Stimulated activated naive CD8-positive, alpha-beta T cell treated with anti-CD3 and anti-CD28 coated beads, Interleukin-15, Interleukin-2, amounts not matched to agents 100 U/mL and 50 U/mL, for 24 hours (primary cell): ENCODE measurements around the gene ANKFY1.
A peak's percentile ranks its signal among the peaks of the same experiment; 100 is the strongest.

Experiments
- ATAC-seq: fragments of 150-1000 bp; cut with Tn5 transposase; one replicate; pipeline ENCODE4 v1.10.0; 2021
- DNase-seq: peaks from one replicate; pipeline ENCODE4 v3.0.0; 2021

ANKFY1 gene, protein sequence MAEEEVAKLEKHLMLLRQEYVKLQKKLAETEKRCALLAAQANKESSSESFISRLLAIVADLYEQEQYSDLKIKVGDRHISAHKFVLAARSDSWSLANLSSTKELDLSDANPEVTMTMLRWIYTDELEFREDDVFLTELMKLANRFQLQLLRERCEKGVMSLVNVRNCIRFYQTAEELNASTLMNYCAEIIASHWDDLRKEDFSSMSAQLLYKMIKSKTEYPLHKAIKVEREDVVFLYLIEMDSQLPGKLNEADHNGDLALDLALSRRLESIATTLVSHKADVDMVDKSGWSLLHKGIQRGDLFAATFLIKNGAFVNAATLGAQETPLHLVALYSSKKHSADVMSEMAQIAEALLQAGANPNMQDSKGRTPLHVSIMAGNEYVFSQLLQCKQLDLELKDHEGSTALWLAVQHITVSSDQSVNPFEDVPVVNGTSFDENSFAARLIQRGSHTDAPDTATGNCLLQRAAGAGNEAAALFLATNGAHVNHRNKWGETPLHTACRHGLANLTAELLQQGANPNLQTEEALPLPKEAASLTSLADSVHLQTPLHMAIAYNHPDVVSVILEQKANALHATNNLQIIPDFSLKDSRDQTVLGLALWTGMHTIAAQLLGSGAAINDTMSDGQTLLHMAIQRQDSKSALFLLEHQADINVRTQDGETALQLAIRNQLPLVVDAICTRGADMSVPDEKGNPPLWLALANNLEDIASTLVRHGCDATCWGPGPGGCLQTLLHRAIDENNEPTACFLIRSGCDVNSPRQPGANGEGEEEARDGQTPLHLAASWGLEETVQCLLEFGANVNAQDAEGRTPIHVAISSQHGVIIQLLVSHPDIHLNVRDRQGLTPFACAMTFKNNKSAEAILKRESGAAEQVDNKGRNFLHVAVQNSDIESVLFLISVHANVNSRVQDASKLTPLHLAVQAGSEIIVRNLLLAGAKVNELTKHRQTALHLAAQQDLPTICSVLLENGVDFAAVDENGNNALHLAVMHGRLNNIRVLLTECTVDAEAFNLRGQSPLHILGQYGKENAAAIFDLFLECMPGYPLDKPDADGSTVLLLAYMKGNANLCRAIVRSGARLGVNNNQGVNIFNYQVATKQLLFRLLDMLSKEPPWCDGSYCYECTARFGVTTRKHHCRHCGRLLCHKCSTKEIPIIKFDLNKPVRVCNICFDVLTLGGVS

DNA sequence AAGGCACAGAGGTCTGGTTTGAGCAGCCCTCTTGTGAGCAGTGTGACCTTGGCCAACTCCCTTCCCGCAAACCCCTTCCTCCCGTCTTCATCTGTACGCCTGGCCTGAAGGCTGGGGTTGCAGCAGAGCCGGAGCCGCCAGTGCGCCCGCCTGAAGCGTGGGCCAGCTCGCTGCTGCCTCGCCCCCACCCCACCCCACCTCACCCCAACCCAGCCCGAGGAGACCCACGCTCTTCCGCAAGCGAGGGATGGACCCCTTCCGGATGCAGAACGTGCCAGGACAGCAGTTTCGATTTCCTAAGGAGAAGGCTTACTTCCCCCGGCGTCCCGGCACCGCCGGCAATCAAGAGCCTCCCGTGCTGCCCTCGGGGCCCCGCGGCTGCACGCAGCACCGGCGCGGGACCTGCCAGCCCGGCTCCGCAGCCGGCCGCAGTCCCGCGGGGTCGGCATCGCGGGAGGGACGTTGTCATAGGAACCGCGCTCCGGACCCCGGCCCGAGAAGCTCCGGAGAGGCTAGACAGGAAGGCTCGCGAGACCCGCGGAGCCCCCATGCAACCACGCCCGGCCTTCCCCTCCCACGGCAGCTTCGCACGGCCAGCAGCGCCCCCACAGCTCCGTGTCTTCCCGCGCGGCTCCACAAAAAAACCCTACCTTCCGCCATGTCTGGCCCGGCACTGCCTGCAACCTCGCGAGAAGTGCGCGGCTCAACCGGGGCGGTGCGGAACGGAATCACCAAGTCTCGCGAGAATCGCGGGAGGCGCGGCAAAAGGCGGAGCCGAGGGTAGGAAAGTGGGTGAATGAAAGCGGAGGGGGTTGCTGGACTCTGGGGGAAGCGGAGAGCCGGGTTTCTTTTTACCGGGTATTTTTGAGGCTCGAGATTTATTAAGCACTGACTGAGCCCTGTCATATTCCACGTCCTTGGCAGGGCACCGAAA, at the start of gene ANKFY1:
ANKFY1 (minus strand) TSS at position 698 of the 934 bp plus-strand sequence; CDS start at position 660, 38 bp downstream.
- ATAC-seq = peak; percentile 99
- peak; percentile 98 for DNase-seq

DNA sequence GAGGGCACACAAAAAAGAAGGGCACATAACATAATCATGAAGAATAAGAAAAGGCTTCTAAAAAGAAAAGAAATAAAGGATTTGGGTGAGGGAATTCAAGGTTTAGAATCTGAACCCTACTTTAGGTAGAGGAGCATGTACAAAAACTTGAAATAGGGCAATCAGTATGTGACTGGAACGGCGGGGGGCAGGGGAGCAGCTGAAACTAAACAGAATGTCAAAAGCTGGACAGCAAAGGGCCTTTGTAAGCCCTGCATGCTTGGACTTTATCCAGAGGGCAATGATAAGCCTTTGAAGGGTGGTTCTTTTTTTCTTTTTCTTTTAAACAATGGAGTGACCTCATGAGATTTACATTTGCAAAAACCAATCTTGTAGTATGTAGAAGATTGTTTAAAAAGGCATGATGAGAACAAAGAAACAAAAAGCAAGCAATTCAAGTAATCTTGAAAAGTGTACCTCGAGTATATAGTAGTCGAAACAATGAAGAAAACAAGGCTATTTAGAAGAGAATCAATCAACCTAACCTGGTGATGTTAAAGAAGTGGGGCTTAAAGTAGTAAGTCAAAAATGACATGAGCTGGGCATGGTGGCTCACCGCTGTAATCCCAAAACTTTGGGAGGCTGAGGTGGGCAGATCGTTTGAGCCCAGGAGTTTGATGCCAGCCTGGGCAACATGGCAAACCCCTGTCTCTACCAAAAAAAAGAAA, 46.7 kb upstream of the ANKFY1 start:
- no peak for DNase-seq
- ATAC-seq = no peak

DNA sequence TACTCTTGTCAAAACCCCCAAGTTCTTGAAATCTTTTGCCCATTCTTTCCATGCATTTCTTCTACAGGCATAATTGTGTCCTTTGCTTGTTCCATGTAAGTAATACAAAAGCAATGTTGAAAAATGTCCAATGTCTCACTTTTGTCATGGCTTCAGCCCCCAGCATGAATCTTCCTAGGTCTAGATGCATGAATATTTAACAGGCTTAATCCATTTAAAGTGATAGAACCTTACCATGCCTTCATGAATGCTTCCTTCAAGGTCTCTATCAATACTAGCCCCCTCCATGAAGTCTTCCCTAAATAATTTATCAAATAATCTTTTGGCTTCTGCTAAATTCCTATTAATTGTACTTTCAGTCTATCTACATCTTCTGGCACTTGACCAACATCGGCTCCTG, 46.1 kb upstream of the ANKFY1 start:
- DNase-seq (no peak), ATAC-seq (no peak)

DNA sequence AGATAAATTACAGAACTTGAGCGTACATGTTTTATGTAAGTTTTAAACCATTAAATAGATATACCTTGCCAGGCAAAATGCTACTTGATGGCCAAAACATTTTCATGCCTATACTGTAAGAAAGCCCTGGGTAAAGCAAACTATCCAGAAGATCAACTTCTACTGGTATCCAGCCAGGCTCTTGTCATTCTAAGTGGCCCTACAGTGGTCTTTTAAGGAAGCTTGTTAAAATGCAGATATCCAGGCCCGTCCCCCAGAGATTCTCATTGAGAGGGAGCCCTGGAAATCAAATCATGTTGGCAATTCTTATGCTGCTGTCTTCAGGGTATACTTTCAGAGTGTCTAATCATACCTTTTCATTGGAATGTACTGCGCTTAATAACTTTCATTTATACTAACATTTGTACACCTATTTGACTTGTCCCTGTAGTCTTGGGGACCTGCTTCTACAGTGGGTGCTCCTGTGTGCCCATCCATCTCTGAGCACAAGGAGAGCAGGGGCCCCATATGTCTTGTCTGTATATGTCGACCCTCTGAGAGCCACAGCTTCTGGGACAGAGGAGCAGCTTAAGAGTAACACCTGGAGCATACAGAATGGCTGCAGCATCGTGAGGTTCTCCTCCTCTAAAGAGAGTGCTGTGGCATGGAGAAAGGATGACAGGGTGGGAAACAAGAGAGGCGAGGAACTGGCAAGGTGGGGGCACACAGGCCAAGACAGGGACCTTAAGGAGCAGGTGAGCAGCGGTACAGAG, 43.6 kb upstream of the ANKFY1 start:
- DNase-seq (no peak), ATAC-seq (no peak)

DNA sequence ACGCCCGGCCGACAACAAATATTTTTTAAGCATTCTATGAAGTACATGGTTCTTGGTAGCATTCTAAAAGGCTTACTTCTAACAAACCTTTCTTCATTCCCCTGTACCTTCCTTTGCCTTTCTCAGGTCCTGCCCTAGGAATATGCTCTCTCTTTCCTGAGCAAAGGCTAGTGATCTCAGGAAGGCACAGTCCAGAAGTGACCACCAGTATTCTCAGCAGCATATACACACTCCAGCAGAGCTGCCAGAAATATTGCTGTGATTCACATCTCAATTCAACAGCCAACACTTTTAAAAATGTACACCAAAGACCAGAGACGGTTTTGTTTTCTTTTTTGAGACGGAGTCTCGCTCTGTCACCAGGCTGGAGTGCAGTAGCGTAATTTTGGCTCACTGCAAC, 41.4 kb upstream of the ANKFY1 start:
- DNase-seq (no peak), ATAC-seq (no peak)

DNA sequence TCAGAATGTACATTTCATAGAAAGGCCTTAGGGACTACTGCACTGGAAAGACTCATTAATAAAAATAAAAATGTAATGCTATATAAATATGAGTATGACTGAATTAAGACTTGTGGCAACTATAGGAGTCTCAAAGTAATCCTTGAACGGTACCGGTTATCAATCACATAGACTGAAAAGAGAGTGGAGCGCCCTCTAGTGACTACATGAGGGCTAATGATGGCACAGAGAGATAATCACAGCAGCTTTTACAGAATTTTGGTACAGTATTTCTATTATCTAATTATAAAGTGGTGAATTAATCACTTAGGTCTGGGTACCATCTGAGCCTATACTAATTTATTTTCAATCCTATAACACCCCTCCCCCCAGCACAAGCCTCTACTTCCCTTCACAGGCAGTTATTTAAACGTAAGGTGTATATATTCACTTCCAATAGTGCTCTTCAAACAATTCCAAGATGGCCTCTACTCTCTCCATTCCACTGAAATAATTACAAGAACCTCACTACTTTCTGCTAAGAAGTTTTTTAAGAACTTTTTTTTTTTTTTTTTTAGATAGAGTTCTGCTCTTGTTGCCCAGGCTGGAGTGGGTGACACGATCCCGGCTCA, 40.7 kb upstream of the ANKFY1 start:
- ATAC-seq = peak; percentile 72

DNA sequence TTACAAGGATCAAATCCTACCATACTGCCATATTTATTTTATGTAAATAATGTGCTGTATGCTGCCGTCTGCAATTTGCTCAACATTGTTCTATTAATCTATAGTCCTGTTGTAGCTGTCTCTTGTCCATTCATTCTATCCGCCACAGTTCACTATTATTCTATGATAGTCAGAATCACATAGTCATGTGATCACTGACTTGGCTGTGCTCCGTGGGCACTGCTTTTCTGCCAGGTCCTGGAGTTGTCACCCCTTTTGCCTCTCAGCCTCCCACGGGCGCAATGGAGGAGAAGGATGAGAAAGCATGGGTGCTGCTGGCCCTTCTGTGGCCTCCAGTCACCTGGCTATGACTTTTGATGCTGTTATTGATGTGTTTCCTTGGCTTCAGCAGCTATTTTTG, 37.3 kb upstream of the ANKFY1 start:
- ATAC-seq = no peak
- no peak for DNase-seq

More for the DNA sequence above, 40.7 kb upstream of the ANKFY1 start:
- peak; percentile 64 for DNase-seq

DNA sequence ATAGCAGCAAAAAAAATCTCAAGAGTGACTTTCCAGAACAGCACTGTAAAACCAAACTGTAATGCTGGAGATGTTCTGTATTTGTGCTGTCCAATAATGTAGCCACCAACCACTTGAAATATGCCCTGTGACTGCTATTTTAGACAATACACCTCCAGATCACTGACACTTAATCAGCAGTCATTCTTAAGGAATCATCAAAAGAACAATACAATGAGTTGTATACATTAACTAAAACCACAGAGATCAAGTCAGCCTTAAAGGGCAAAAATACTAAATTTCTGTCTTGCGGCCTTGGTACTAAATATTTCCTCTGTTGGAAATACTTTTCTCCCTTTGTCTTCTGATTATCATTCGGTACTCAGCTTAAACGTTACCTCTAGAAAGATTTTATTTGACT, 33.6 kb upstream of the ANKFY1 start:
- ATAC-seq (no peak), DNase-seq (no peak)

DNA sequence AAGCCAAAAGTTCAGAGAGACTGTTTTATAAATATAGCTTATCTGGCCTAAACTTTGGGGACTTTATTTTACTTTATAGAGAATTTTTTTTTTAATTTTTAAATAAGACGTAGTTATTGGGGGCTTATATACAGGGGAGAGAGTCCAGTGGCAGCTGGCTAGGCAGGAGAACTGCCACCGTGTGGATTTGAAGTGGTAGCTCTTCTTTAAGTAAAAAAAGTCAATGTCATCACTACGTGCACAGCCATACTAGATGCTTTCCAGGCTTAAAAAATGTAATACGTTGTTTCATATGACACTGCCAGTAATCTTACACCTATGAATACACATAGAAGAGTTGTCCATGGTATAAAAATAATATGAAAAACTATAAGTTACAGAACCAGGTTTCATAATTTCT, 31.9 kb upstream of the ANKFY1 start:
- DNase-seq = no peak

DNA sequence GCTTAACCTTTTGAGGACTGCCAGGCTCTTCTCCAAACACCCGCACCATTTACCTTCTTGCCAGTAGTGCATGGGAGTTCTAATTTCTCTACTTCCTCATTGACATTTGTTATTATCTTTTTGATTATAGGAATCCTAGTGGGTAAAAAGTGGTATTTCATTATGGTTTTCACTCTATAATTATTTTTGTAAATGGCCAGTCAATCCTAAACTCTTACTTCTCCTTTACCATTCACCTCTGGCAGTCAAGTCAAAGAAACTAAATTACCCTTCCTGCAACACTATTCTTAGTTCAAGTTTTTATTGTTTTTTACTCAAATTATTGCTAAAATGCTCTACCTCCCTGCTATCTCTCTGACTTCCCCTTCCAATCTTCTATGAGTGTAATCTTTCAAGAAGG, 29.8 kb upstream of the ANKFY1 start:
- no peak for DNase-seq
- no peak for ATAC-seq

More for the DNA sequence above, 31.9 kb upstream of the ANKFY1 start:
- ATAC-seq = no peak

DNA sequence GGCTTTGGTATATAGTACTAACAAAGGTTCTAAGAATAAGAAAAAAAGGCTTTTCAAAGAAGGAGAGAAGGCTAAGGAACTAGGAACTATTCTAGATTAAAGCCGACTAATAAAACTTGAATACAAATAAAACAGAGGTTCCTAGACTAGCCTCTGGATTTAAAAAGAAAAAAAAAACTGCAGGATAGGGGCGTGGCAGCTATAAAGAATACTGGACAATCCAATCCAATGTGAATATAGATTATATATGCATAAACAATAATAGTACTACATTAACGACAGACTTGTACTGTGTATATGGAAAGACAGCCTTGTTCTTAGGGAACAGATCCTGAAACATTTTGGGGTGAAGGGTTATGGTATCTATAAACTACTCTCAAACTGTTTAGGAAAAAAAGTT, 23.9 kb upstream of the ANKFY1 start:
- DNase-seq (no peak), ATAC-seq (no peak)

DNA sequence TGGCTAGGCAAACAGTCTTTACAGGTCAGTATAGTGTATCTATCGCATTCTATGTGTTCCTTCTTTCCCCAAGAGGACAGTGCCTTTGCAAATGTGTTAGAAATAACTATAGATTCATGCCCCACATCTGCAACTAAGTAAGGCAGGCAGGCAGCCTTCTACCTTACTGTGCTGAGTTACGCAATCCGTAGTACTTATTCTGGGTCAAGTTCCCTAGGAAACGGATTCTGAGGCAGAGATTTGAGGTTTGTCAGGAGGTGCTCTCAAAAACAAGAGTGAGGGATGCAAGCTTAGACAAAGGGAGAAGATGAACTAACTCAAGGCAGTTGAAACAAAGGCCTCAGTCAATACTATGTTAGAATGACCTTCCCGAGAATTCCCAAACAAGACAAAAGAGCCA, 12.7 kb upstream of the ANKFY1 start:
- DNase-seq (no peak), ATAC-seq (no peak)

DNA sequence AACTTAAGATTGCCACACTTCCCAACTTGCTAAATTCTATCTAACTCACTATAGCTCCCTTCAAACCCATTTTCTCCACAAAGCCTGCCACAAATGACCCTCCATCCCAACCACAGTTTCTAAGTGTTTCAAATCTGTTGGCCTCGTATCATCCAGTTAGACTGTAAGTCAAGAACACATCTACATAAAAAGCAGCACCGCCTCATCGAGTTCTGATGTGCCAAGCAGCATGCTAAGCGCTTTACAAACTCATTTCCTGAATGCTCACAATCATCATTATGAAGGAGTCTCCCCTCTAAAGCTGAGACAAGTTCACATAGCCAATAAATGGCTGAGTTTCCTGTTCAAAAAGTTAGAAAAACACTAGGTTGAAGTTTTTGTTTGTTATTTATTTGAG, 9.2 kb upstream of the ANKFY1 start:
- DNase-seq (no peak), ATAC-seq (no peak)

DNA sequence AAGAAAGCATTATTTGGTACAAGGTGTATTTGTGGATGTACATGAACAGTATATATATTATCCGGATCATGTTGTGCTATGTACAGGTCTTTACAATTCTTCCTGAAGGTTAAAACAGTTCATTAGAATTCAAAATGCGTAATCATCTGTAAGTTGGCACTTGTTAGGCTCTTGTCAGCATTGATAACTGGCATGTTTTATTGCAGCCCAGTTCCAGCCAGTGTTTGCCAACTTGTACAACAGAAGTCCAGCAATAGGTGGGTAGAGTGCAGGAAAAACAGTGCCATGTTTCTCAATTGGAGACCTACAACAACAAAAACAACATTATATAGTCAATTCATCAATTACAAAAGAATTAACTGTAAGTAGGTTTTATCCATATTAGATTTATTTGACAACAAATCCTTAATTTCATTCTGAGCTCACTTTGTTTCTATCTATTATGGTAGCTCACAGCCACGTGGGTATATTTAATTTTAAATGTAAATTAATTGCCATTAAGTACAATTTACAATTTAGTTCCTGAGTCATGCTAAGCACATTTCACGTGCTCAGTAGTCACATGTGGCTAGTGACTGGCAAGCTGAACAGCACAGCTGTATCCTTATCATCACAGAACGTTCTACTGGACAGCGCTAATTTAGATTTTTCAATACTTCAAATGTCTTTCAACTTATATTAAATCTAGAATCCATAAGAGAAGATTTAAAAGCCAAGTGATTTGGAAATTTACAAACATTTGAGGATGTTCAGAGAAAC, 8.6 kb upstream of the ANKFY1 start:
- DNase-seq = no peak
- ATAC-seq = no peak

DNA sequence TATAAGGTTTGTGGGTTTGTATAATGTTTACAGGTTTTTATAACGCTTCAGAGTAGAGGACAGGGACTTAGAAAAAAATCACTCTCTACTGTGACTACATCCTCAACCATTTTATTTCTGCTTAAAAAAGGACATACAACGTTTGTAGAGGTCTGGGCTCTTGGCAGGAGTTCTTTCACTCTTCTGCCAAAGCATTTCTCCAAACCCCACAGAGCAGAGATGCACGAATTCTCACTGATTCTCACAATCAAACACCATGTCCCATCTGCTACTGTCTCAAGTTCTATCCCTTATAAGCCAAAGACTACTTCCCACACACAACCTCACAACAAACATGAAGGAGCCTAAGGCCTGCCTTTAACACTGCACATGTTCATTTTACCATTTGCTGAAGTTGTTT, 7.0 kb upstream of the ANKFY1 start:
- DNase-seq = no peak
- no peak for ATAC-seq

DNA sequence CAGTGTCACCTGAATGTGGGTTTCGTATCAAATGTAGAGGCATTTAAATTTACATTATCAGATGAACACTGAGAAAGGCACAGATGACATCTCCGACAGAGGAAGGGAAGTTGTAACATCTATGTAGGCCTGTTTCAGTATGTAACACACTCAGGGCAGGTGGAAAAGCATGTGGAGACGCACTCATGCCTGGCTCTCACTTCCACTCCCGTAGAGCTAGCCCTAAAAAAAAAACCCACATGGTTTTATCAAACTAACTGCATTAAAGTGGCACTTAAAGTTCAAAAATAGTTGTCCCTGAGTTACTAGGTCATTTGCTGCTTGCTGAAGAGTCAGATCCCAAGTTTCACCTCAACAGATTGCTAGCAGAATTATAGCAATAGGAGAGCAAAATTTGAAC, 6.1 kb upstream of the ANKFY1 start:
- no peak for DNase-seq
- ATAC-seq = no peak

DNA sequence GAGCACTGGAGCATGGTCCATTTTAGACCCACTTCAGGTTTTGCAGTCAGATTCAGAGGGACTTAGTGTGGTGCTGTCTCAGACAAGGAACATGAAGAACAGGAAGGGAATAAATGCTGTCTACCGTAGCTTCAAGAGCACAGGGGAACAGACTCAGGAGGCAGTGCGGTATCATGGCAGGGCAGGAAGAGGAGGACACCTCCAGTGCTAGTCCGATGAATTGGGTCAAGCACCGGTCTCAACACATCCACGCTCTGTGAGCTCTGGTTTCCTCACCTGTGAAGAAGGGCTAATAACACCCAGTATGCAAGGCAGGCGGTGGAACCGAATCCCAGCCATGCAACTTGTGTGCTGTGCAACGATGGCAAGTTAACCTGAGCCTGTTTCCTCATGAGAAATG, 3.6 kb upstream of the ANKFY1 start:
- ATAC-seq (no peak), DNase-seq (no peak)

DNA sequence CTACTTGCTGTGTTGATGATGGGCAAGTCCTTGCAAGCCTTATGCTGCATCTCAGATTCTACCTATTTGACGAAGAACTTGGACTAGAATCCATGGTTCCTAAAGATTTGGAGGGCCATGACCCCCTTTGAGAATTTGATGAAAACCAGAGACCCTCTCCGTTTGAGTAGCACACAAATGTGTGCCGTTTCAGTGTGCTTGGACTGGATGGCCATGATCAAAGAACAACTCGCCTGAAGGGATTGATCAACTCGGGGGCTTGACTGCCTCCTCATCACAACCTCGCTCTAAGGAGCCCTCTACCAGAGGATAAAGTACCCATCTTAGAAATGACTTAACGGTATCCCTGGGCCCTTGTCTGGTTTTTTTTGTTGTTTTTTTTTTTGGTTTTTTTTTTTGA, 2.8 kb upstream of the ANKFY1 start:
- no peak for DNase-seq
- no peak for ATAC-seq

DNA sequence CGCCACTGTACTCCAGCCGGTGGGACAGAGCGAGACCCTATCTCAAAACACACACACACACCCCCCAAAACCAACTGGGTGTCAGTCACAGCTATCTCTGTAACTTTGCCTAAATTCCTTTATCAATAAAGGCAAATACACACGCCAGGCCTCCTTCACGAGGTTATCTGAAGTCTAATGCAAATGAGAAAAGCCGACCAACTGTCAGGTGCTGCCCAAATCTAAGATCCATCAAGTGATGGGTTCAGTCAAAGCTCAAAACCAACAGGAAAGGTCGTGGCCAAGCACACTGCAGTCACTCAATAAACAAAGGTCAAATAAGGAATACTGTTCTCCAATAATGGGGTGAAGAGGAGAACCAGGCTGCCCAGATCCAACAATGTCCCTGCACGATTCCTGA, 1.1 kb downstream of the ANKFY1 start:
- DNase-seq (no peak), ATAC-seq (no peak)
